Psoas muscle (tissue), 8 donors: ENCODE results near the gene SYT1. TPM values are rescaled to one million over a fixed set of nuclear protein-coding genes. Genes with fewer than 3 reads are reported as not detected.

ENCODE experiments used
- ATAC-seq, 4 donors: fragments of 200-7000 bp; cut with Tn5 transposase; one replicate each; pipeline ENCODE4 v1.9.1; 2020; ENCODE audit warnings: moderate library complexity in 3 of 4, mild to moderate bottlenecking in 2 of 4
- DNase-seq, 2 donors: peaks; one replicate each; pipeline ENCODE4 v3.0.0-alpha.2; 2020
- H3K27ac ChIP-seq: fragments of 200-600 bp; one replicate; pipeline ENCODE4 v1.8.0; 2022
- H3K27me3 ChIP-seq, 3 donors: fragments of 200-600 bp in 1 of 3; one replicate each; pipeline versions ENCODE4 v1.6.1 to v1.8.0; 2013 to 2022; ENCODE audit warnings: low read length in 2 of 3, mild to moderate bottlenecking in 2 of 3, moderate library complexity in 1 of 3; ENCODE audit not compliant: insufficient read depth in 3 of 3
- H3K36me3 ChIP-seq, 2 donors: fragments of 200-600 bp in 1 of 2; one replicate each; pipeline versions ENCODE4 v1.6.1 to v1.8.0; 2013 to 2022; ENCODE audit warnings: low read depth in 1 of 2, mild to moderate bottlenecking in 1 of 2, moderate library complexity in 1 of 2; ENCODE audit not compliant: insufficient read depth in 1 of 2
- H3K4me1 ChIP-seq: fragments of 200-600 bp; one replicate; pipeline ENCODE4 v1.8.0; 2022
- H3K4me3 ChIP-seq: fragments of 200-600 bp; one replicate; pipeline ENCODE4 v1.8.0; 2022; ENCODE audit warnings: mild to moderate bottlenecking
- H3K9me3 ChIP-seq: fragments of 200-600 bp; one replicate; pipeline ENCODE4 v1.8.0; 2022
- CTCF ChIP-seq: fragments of 200-600 bp; IDR thresholded peaks from one replicate; pipeline ENCODE4 v1.8.0; 2022; ENCODE audit warnings: antibody characterized with exemption
- WGBS, 3 donors: extraction: QIAGEN DNeasy Blood & Tissue Kit; methylation state at CpG; one replicate each; pipeline versions ENCODE4 v1.1.6 to v1.1.7; 2013; 5-methylcytosine and 5-hydroxymethylcytosine counted together
- intact Hi-C, 2 donors: fragments of 100-400 bp; cut with DNase I; formaldehyde crosslinking; loops; one replicate each; pipeline versions ENCODE4 v1.11.0 to v1.14.2; 2022
- polyA plus RNA-seq, 3 donors: library from polyadenylated mRNA; stranded (reverse); fragments of 200-250 nt; gene quantifications; one replicate each; pipeline ENCODE4 v1.2.3, GENCODE V29; 2013
- total RNA-seq, 4 donors: library from RNA; stranded (reverse); fragmentation: NEBNext Ultra II Directional in 2 of 4; extraction: Animal tissue kit (Norgen Biotek cat#: 25700) in 2 of 4; gene quantifications; one replicate each; pipeline versions ENCODE4 v1.2.1 to v1.2.4, GENCODE V29; 2021 to 2023
- donor health status: healthy with polysubstance abuse.
- donor health status: DM: no; HTN: no; CAD: no; lungs with moderate emphysema.
- donor health status: Bipolar disorder and iron deficiency.
- donor health status: healthy.
- donor health status: DM: yes; HTN: yes; CAD: no.
- donor health status: DM: no; HTN: no; CAD: no.
- donor health status: DM: no; HTN: no; CAD: no.
- donor health status: DM: yes; HTN: yes; CAD: no.

Gene SYT1
- total and polyA plus RNA-seq, 7 donors: 0.05 to 0.34 (median 0.14) TPM; not detected in 2

- Histone ChIP-seq H3K4me1 (no peaks in the 10 kb centered on the region), H3K27me3 (no peaks in the 10 kb centered on the region), H3K27ac (no peak overlapping the region), H3K4me3 (no peak overlapping the region), H3K36me3 (no peaks in the 10 kb centered on the region), H3K9me3 (no peaks in the 10 kb centered on the region)
- no peak for TF ChIP-seq CTCF
- no peak for DNase-seq
- ATAC-seq: no peak
- intact Hi-C loops: no loop called here
- 82 to 92% (median 90%) methylated on average over 2 of the region's 2 CpGs for WGBS, 3 donors
Measured at GRCh38 chr12:79168687-79169086, 304.1 kb downstream of the SYT1 start.

- WGBS, 3 donors: 0 to 5% (median 0%) methylated on average over 1 of the region's 1 CpG
- TF ChIP-seq CTCF: no peak
- H3K36me3 ChIP-seq: no peaks in the 10 kb centered on the region
- ATAC-seq (no peak), DNase-seq (no peak)
- no peak overlapping the region for H3K27ac ChIP-seq
- H3K9me3 ChIP-seq: no peaks in the 10 kb centered on the region
- no peaks in the 10 kb centered on the region for H3K27me3 ChIP-seq
- no peak overlapping the region for H3K4me3 ChIP-seq
- H3K4me1 ChIP-seq: no peaks in the 10 kb centered on the region
- intact Hi-C loops: no loop called here
Measured at GRCh38 chr12:79174626-79175025, 310.1 kb downstream of the SYT1 start.

- ATAC-seq (no peak), DNase-seq (no peak)
- Histone ChIP-seq H3K9me3 (no peaks in the 10 kb centered on the region), H3K27me3 (no peaks in the 10 kb centered on the region), H3K4me1 (no peaks in the 10 kb centered on the region), H3K36me3 (no peaks in the 10 kb centered on the region), H3K4me3 (no peak overlapping the region), H3K27ac (no peak overlapping the region)
- WGBS, 3 donors: 91 to 92% (median 91%) methylated on average over 2 of the region's 2 CpGs
- no peak for TF ChIP-seq CTCF
- intact Hi-C loops: no loop called here
Measured at GRCh38 chr12:79183003-79183402, 318.4 kb downstream of the SYT1 start.

- Histone ChIP-seq H3K27ac (no peak overlapping the region), H3K27me3 (no peaks in the 10 kb centered on the region), H3K36me3 (no peaks in the 10 kb centered on the region), H3K4me3 (no peak overlapping the region), H3K4me1 (no peaks in the 10 kb centered on the region), H3K9me3 (no peaks in the 10 kb centered on the region)
- WGBS, 3 donors: 55 to 75% (median 66%) methylated on average over 3 of the region's 3 CpGs
- no peak for TF ChIP-seq CTCF
- no peak for ATAC-seq
- intact Hi-C loops: no loop called here
- no peak for DNase-seq
Measured at GRCh38 chr12:79183926-79184325, 319.4 kb downstream of the SYT1 start.

- H3K4me1 ChIP-seq: no peaks in the 10 kb centered on the region
- H3K27me3 ChIP-seq: no peaks in the 10 kb centered on the region
- no peaks in the 10 kb centered on the region for H3K36me3 ChIP-seq
- TF ChIP-seq CTCF: no peak
- DNase-seq: no peak
- no peak overlapping the region for H3K4me3 ChIP-seq
- 59 to 65% (median 65%) methylated on average over 2 of the region's 2 CpGs for WGBS, 3 donors
- intact Hi-C loops: no loop called here
- no peak for ATAC-seq
- H3K9me3 ChIP-seq: no peaks in the 10 kb centered on the region
- H3K27ac ChIP-seq: no peak overlapping the region
Measured at GRCh38 chr12:79186506-79186905, 321.9 kb downstream of the SYT1 start.
